GM18511 (cell line): ENCODE measurements around the gene CELF6.
"Not testable (repeated sequence)": the region's sequence is repeated elsewhere in the genome, so short reads cannot be mapped to it uniquely, and the experiment has no call there.

Source experiments
- ATAC-seq: cut with Tn5 transposase; IDR thresholded peaks from one replicate; pipeline ENCODE4 v1.9.1; 2021; ENCODE audit warnings: mild to moderate bottlenecking, moderate library complexity; ENCODE audit not compliant: unreplicated experiment

CELF6 gene

DNA sequence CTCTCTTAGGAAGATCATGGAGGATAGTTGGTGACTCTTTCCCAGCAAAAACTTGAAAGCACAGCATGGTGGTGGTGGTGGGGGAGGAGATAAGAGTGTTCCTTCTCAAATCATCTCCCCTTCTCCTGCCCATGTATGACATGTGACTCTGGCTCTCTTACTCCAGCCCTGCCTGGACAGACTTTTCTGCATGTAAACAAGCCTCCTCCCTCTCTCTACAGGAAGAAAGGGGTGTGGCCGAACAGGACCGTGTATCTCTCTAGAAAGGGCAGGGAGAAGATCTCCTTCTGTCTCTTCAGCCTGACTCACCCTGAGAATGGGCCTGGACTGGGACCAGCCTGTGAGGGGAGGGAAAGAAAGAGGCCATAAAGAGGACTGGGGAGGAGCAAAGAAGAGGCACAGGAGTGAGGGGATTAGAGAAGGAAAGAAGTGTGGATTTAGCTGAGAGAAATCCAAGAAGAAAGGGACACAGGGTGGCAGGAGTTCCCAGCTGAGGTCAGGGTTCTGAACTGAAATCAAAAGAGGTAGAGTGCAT is 1.5 kb downstream of the CELF6 start:
- no peak for ATAC-seq

DNA sequence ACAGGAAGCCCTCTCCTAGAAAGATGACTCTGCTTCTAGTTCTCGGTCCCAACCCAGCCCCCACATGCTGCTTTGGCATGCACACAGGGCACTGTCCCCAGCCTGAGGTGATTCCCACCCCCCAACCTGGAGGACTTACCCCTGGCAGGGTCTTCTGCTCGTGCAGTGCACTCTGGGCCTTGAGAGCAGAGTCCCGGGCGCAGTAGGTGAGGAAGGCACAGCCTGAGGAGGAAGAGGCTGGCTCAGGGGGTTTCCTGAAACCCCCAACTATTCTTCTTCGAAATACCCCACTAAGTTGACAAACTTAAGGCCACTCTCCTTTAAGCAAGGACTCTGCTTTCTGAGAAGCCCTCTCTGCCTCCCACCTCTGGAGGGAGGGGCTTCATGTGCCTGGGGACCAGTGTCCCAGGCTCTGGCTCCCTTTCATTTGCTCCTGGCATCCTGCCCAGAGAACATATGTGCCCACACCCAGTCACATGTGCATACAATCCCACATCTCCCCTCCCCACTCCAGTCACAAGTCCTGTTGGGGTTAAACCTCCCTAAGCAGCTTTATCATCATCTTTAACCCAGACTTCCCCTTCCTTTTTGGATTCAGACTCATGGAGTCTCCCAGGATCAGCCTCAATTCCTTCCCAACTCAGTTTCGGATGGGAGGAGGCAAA is 4.1 kb downstream of the CELF6 start:
- ATAC-seq, result no peak

DNA sequence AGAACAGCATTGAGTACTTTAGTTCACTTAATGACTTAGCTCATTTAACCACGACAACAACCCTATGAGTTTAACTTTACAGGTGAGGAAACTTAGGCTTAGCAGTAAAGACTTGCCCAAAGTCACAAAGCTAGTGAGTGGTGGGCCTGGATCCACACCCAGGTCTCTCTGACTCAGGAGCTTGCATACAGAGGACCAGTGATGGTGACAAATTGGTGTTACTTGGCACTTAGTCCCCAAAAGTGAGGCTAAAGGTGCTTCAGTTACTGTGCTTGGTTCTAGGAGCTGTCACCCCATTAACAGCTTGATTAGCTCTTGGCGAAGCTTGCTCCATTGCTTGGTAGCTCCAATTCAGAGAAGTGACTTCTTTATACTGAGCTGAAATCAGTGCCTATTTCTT is 6.1 kb downstream of the CELF6 start:
- no peak for ATAC-seq

DNA sequence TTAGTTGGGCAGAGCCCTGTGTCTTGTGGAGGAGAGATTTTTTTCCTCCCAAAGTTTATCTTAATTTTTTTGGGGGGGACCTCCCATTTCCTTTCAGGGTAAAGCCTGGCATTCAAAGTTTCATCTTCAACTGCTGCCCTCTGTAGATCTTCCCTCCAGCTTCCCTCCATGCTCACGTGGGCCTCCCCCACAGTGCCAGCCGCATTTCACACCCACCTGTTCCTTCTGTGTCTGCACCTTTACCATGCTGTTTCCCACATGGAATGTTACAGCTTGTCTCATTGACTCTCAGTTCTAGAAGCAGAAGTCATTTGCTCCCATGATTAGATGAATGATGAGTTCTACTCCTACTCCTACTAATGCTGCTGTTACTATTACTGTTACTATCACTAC is 6.5 kb downstream of the CELF6 start:
- ATAC-seq, result no peak

DNA sequence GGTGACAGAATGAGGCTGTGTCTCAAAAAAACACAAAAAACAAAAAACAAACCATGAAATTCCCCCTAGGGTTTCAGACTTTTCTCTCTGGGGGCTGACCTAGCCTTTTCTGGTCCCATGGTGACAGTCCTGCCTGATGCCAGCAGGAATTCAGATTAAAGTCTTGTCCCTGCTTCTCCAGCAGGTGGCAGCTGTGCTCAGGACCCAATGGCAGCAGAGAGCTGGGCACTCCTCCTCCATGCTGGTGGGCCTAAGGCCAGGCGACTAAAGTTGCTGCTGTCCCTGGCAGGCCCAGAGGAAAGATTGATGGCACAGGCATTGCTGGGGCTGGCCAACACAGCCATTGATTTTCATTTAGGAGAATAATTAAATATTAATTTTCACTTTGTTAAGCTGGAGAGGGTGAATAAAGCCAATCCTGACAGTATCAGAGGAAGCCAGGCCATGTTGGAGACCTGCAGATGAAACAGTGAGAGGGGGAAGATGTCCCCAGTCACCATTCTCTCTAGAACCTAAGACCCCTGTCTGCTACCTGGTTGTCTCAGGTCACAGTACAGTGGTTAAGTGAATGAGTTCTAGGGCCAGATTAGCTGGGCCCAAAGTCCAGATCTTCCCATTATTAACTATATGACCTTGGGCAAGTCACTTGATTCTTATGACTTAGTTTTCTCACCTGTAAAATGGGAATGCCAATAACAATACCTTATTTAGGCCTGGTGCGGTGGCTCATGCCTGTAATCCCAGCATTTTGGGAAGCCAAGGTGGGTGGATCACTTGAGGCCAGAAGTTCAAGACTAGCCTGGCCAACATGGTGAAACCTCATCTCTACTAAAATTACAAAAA is 7.1 kb downstream of the CELF6 start:
- peak; percentile 65 for ATAC-seq

DNA sequence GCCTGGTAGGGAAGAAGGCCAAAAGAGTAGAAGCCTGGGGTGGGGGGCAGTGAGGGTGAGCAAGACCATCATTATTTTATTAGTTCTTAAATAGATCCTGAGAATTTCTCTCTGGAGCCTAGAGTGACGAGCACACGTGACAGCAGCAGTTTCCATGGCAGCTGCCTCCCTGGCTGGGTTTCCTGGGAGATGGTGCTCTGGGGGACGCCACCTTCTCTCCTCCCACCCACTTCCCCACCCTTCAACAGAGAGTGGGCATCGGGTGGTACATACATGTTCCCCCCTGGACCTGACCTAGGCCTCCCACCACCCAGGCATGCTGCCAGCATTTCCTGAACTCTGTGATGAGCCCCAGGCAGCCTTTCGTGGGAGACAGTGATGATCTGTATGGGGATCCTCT is 12.9 kb downstream of the CELF6 start:
- no peak for ATAC-seq

DNA sequence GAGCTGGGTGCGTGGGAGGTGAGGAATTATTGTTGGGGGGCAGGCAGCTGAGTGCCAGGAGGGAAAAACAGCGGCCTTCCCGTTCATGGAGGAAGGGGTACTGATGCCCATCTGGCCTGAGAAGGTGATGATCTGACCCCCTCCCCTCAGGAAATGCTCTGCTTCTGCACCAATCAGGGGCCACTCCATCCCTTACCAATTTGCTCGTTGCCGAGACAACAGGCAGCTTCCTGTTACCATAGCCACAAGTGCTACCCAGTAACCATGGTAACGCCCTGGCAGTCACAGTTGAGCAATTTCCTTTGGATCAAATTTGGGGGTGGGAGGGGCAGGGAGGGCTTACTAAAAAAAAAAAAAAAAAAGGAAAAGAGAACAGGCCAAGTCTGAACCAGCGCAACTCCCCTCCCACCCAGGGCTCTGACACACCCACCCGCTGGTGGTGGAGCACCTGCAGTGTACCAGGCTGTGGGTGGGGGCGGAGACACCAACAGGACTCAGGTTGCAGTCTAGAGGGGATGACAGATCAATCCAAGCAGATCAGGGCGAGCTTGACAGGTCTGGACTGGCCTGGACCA is 13.7 kb downstream of the CELF6 start:
- no peak for ATAC-seq

DNA sequence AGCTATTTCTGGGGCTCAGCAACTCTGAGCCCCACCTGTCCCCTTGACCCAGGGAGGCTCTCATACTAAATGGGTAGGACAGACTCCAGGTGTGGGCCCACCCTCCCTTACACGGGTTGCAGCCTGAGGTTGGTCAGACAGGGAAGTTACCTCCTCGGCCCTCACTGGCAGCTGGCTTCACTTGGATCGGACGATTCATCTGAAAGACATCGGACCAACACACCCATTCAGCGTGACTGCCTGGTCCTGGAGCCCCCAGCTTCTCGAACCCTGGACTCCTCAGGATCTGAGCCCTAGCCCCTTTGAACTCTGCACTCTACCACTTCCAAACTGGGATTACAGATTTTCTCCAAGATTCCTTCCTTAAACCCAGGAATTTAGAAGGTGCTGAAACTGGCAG is 15.4 kb downstream of the CELF6 start:
- ATAC-seq, result no peak

DNA sequence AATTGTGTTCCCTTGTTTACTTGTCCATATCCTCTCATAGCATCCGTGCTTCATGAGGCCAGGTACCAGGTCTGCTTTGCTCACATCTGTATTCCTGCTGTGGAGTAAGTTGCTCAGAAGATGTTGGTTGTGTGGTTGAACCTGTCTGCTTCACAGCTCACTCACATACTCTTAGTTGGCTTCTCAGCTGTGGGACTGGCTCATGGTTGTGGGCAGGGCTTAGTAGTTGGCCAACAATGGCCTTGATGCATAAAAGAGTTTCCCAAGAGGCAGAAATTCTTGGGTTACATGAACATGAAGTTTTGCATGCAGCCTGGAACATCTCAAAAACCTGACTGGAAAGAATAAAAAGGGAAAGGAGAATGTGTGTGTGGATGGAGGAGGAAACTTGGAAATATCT is 17.0 kb downstream of the CELF6 start:
- no peak for ATAC-seq

DNA sequence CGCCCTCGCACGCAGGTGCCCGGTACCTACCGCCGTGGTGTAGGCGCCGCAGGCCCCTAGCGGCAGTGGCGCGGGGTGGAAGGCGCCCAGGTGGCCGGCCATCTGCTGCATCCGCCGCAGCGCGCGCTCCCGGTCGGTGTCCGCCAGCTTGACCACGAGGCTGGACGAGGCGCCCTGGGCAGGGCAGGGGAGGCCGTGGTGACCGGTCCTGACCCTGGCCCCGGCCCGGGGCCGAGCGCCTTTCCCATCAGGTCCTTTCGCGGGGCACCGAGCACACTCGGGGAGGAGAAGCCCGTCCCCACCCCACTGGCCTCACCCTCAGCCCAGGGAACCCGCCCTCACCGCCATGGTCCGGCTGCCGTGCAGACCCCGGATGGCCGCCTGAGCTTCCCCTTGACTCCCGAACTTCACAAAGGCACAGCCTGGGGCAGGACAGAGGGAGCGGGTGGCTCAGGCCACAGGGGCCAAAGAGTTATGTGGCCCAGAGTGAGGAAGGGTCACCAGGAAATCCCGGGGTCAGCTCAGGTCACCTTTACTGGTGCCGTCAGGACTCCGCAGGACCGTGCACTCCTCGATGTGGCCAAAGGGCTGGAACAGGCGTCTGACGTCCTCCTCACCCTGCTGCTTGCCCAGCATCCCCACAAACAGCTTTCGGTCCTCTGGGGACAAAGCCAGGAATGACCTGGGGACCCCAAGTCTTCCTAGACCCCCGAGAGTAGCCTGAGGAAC is 30.2 kb downstream of the CELF6 start:
- ATAC-seq, result no peak

DNA sequence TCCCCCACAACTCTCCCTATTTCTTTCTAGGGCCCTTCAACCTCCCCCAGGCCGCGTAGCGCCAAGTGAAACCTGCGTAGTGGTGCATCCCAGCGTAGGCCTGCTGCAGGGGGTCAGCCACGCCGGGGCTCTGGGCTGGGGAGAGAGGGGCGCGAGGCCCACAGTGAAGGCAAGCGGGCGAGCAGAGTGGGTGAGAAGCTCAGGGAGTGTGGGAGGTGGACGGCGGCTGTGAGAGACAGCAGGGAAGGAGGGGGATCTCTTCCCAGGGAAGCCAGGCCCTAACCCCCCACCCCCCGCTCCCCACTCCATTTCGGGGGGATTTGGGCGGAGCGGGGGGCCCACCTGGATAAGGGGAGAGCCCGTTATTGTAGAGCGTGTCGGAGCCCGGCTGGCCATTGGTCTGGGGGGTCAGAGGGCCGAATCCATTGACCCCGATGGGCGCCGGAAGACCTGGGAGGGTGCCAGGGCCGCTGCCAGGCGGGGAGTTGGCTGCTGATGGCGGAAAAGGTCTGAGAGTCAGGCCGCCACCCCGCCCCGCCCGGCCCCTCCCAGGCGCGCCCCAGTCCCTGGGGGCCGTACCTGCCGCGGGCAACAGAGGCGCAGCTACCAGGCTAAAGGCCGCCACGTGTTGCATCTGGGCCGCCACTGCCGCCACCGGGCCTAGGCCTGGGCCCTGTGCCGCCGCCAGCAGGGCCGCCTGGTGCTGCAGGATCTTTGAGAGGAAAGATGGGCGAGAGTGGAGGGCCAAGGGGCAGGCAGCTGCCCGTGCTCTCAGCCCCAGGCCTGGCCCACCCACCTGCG is 31.0 kb downstream of the CELF6 start:
- no peak for ATAC-seq

DNA sequence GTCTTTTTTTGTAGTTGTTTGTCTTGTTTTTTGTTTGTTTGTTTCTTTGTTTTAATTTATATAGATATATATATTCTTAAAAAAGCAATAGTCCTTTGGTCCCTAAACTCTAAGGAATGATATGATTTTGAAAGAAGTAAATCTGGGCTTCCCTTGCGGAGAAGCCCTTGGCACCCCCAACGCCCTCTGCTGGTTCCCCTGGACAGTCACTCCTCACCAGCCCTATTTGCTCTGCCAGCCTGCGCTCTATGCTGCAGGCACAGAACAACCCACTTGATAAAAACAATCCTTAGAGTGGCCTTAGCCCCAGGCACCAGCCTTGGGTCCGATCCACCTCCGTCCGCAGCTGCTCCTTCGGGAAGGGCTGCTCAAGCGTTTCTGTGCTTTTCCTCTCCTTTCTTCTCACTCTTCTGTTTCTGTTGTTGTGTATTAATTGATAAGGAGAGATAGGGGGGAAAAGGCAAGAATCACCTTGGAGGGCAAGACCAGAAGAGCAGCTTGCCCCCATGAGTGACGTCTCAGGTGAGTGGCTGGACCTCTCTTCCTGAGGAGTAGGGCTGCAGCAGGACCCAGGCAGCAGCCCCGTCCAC is 33.9 kb downstream of the CELF6 start:
- no peak for ATAC-seq

DNA sequence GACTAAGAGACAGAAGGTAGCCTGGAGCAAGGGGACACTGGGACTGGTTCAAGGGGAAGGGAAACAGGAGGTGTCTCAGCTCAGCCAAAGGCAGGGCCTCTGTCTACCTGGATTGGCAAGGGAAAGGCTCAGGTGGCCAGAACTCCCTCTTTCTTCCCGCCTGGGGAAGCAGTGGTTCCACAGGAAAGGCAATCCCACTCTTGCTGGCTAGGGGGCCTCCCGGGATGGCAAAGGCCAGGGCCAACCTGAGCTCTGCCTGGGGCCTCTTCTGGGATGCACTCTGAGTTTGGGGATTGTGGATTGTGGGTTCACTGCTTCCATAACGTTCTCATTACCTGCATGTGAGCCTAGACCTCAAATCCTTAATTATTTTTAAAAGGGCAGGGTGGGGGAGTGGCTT is 34.6 kb downstream of the CELF6 start:
- no peak for ATAC-seq

DNA sequence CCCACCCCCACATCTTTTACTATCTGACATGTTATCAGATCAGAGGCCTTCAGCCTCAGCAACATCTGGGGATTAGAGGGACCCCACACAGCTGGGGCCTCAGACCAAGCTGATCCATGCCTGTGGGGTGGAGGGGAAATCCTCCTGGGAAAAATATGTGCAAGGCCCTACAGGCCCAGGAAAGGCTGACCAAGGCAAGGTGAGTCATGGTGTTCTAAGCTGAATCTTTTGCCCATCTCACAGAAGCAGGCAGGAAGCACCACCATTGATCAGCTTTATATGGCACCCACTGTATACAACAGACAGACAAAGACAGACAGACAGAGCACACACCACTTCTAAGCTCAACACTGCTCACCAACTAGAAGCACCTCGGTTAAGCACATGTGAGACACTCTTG is 35.2 kb downstream of the CELF6 start:
- no peak for ATAC-seq

DNA sequence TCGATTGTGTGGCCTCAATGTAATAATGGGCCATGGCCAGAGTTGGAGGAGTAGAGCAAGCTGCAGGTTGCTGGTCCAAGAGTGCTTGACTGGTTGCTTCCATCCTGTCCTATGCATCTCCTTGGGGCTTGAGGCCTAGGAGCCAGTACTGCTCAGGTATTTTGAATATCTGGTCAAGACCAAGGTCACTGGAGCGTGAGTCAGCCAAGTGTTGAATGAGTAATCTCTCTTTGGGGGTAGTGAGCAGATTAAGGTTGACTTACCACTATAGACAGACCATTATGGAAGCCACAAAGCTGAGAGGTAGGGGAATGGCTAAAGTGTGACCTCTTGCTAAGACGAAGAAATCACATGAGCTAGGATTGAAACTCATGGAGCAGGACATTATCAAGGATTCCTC is 38.2 kb downstream of the CELF6 start:
- no peak for ATAC-seq

DNA sequence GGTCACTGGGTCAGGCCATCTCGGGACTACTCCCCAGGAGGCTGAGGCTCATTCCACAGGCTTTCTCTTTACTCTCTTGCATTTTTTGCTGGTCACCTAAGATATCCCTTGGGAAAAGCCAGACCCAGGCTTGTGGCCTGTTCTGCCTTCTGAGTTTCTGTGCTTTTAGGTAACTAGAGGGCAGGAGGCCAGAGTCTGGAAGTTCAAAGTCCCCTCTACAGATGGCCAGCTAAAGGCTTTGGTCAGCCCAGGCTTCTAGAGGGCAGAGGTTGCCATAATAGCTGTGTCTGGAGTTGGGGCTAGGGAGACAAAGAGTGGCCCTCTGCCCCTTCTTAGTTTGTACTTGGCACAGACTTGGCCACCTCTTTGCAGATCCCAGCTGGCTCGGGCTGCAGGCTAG is 39.2 kb downstream of the CELF6 start:
- no peak for ATAC-seq

DNA sequence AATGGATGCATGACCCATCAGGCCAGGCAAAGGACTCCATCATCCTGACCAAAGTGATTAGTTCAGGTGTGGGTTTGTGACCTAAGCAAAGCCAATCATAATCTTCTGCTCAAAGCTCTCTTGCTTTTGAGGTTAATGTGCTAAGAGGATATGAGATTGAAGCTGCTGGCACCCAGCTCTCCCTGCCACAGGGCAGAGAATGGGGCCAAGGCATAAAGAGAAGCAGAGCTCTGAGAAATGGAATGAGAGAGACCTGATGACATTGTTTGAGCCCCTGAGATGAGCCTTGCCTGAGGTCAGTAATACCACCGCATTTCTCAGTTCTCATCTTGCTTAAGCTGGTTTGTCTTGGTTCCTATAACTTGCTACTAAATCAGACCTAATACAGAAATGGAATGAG is 41.2 kb downstream of the CELF6 start:
- ATAC-seq, result no peak

DNA sequence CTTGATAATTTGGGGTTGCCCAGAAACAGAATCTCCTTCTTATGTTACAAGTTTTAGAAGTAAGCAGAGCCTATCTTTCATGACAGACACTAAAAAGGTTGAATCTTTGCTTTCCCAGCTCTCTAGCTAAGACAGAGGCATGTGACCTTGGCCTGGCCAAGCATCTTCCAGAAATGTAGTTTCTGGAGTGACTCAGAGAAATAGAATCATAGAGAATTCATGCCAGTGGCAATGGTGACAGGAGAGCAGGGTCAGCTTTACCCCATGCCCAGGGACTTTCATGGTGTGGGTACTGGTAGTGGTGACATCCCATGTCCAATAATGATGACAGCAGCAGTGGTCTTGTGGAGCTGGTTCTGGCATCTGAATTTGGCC is 43.6 kb downstream of the CELF6 start:
- ATAC-seq, result no peak

DNA sequence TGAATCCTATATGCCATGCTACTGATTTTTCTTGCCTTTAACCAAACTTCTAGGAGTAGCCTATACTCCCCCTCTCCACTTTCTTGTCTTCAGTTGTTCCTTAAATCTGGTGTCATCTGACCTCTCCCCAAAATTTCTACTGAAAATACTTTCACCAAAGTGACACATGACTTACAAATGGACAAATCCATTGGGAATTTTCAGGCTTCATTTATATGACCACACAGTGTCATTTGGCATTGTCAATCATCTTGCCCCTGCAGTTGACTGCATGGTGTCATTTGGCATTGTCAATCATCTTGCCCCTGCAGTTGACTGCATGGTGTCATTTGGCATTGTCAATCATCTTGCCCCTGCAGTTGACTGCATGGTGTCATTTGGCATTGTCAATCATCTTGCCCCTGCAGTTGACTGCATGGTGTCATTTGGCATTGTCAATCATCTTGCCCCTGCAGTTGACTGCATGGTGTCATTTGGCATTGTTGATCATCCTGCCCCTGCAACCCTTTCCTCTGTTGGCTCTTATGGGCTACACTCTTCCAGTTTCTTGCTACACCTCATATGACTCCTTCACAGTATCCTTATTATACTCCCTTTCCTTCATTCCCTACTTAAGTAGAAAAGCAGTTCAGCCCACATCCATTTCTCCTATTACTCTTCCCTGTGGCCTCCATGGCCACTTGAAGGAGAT is 44.2 kb downstream of the CELF6 start:
- ATAC-seq, result not testable (repeated sequence)

DNA sequence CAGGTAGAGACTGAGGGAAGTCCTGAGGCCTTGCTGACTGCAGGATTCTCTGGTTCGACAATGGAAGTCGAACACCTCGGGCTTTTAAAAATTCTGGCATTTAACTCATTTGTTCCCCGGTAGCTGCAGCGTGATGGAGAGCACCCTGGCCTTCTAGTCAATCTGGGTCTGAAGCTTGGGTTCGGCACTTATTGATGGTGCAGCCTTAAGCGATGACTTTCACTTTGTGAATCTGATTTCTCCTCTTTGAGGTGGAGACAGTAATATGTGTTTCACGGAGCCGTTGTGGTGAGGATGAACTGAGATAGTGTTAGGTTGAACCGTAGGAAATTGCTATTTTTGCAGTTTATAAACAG is 47.0 kb downstream of the CELF6 start:
- no peak for ATAC-seq
